ENCODE measurements around the gene PLCH1.

PLCH1 gene

DNA sequence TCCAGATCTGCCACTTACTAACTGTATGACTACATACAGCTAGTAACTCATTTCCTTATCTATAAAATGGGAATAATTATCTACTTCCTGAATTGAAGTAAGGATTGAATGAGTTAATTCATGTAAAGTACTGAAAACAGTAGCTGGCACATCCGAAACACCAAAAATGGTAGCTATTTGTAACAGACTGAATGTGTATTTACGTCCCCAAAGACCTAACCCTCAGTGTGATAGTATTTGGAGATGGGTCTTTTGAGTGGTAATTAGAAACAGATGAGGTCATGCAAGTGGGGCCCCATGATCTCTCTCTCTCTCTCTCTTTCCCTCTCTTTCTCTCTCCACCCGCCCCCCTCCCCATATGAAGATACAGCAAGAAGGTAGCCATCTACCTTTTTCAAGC is 146.2 kb downstream of the PLCH1 start:
- Histone ChIP-seq H3K36me3 (ENCODE audit: control insufficient read depth in 1 of 2, insufficient read depth in 2 of 2, low read depth in 1 of 2, low read length in 2 of 2) (no peaks in the 10 kb centered on the region), H2BK120ac (ENCODE audit: low read depth, low read length) (no peak overlapping the region), H2BK12ac (ENCODE audit: low read length in 2 of 2) (no peak overlapping the region), H3K23ac (ENCODE audit: low read length in 2 of 2) (no peak overlapping the region), H3K27me3 (ENCODE audit: control insufficient read depth in 1 of 2, insufficient read depth in 1 of 2, low read length in 2 of 2) (no peaks in the 10 kb centered on the region), H3K4me3 (ENCODE audit: insufficient read depth in 1 of 2, low read depth in 1 of 2, low read length in 2 of 2) (no peak overlapping the region), H2AFZ (ENCODE audit: low read depth, low read length) (no peak overlapping the region), H3K4ac (ENCODE audit: low read depth in 1 of 2, low read length in 2 of 2) (no peak overlapping the region), H2BK5ac (ENCODE audit: low read depth, low read length, poor library complexity, severe bottlenecking) (no peak overlapping the region), H3K14ac (ENCODE audit: low read length in 2 of 2) (no peak overlapping the region), H4K8ac (ENCODE audit: low read length) (no peak overlapping the region), H4K91ac (ENCODE audit: low read length) (no peak overlapping the region), H3K9me3 (ENCODE audit: control insufficient read depth, low read length) (no peaks in the 10 kb centered on the region), H3K4me1 (ENCODE audit: control insufficient read depth, insufficient read depth, low read depth, low read length) (peaks cover 2% of the 10 kb centered on the region), H3K27ac (ENCODE audit: low read length, poor library complexity, severe bottlenecking) (no peak overlapping the region), H3K79me1 (replicated peaks; ENCODE audit: low read length, poor library complexity, severe bottlenecking) (no peaks in the 10 kb centered on the region), H2BK15ac (ENCODE audit: low read depth, poor library complexity, severe bottlenecking) (no peak overlapping the region), H2AK5ac (ENCODE audit: low read length, severe bottlenecking) (no peak overlapping the region), H3K18ac (ENCODE audit: low read depth in 1 of 2, low read length in 2 of 2) (no peak overlapping the region), H3K9ac (ENCODE audit: low read length) (no peak overlapping the region), H3K4me2 (ENCODE audit: low read length, poor library complexity, severe bottlenecking) (no peak overlapping the region)
- DNase-seq: no peak
- WGBS: 100% methylated on average over 1 of the region's 3 CpGs

DNA sequence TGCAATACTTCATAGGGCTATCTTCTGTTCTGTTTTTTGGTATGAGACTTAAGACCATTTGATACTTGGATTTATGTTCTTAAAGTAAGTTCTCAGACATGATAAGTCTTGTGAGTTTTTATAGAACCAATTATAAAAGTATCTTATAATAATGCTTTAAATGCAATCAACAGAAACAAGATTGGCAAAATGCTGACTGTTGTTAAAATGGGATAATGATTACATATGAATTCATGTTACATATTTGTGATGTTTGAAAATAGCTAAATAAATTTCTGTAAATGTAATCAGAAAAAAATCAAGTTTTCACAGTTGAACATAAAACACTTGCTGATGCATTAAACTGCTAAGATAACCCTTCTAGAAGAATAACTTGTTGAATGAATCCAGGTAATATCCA is 148.3 kb downstream of the PLCH1 start:
- Histone ChIP-seq H3K23ac (ENCODE audit: low read length in 2 of 2) (no peak overlapping the region), H2BK5ac (ENCODE audit: low read depth, low read length, poor library complexity, severe bottlenecking) (no peak overlapping the region)

DNA sequence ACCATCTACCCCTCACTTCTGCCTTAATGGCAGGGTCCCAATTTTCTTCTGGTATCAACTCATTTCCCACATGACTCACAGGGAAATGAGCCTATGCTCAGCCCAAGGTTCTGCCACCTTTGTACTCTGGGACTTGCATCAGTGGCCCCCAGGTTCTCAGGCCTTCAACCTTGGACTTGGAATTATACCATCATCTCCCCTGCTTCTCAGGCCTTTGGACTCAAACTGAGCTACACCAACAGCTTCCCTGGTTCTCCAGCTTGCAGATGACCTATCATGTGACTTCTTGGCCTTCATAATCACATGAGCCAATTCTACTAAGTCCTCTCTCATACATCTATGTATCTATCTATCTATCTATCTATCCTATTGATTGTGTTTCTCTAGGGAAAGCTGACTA is 149.5 kb downstream of the PLCH1 start:
- Histone ChIP-seq H3K27me3 (ENCODE audit: control insufficient read depth in 1 of 2, insufficient read depth in 1 of 2, low read length in 2 of 2) (no peaks in the 10 kb centered on the region), H3K23ac (ENCODE audit: low read length in 2 of 2) (no peak overlapping the region), H3K9me3 (ENCODE audit: control insufficient read depth, low read length) (no peaks in the 10 kb centered on the region), H2BK120ac (ENCODE audit: low read depth, low read length) (no peak overlapping the region), H2AK5ac (ENCODE audit: low read length, severe bottlenecking) (no peak overlapping the region), H3K18ac (ENCODE audit: low read depth in 1 of 2, low read length in 2 of 2) (no peak overlapping the region), H4K8ac (ENCODE audit: low read length) (no peak overlapping the region), H3K4ac (ENCODE audit: low read depth in 1 of 2, low read length in 2 of 2) (no peak overlapping the region), H3K79me1 (replicated peaks; ENCODE audit: low read length, poor library complexity, severe bottlenecking) (no peaks in the 10 kb centered on the region), H3K9ac (ENCODE audit: low read length) (no peak overlapping the region), H3K27ac (ENCODE audit: low read length, poor library complexity, severe bottlenecking) (no peak overlapping the region), H3K4me2 (ENCODE audit: low read length, poor library complexity, severe bottlenecking) (no peak overlapping the region), H3K14ac (ENCODE audit: low read length in 2 of 2) (no peak overlapping the region), H4K91ac (ENCODE audit: low read length) (no peak overlapping the region), H3K4me1 (ENCODE audit: control insufficient read depth, insufficient read depth, low read depth, low read length) (peaks cover 2% of the 10 kb centered on the region), H2BK12ac (ENCODE audit: low read length in 2 of 2) (no peak overlapping the region), H3K4me3 (ENCODE audit: insufficient read depth in 1 of 2, low read depth in 1 of 2, low read length in 2 of 2) (no peak overlapping the region), H2AFZ (ENCODE audit: low read depth, low read length) (no peak overlapping the region), H2BK15ac (ENCODE audit: low read depth, poor library complexity, severe bottlenecking) (no peak overlapping the region), H3K36me3 (ENCODE audit: control insufficient read depth in 1 of 2, insufficient read depth in 2 of 2, low read depth in 1 of 2, low read length in 2 of 2) (no peaks in the 10 kb centered on the region), H2BK5ac (ENCODE audit: low read depth, low read length, poor library complexity, severe bottlenecking) (no peak overlapping the region)
- no peak for DNase-seq

More for the DNA sequence above, 148.3 kb downstream of the PLCH1 start:
- no peak overlapping the region for H2BK15ac ChIP-seq (ENCODE audit: low read depth, poor library complexity, severe bottlenecking)
- no peak overlapping the region for H2AK5ac ChIP-seq (ENCODE audit: low read length, severe bottlenecking)
- no peaks in the 10 kb centered on the region for H3K79me1 ChIP-seq (replicated peaks; ENCODE audit: low read length, poor library complexity, severe bottlenecking)
- H3K27me3 ChIP-seq (ENCODE audit: control insufficient read depth in 1 of 2, insufficient read depth in 1 of 2, low read length in 2 of 2): no peaks in the 10 kb centered on the region
- no peak overlapping the region for H4K8ac ChIP-seq (ENCODE audit: low read length)
- no peaks in the 10 kb centered on the region for H3K36me3 ChIP-seq (ENCODE audit: control insufficient read depth in 1 of 2, insufficient read depth in 2 of 2, low read depth in 1 of 2, low read length in 2 of 2)
- H2BK12ac ChIP-seq (ENCODE audit: low read length in 2 of 2): no peak overlapping the region
- H3K18ac ChIP-seq (ENCODE audit: low read depth in 1 of 2, low read length in 2 of 2): no peak overlapping the region
- no peak for DNase-seq
- H4K91ac ChIP-seq (ENCODE audit: low read length): no peak overlapping the region
- no peak overlapping the region for H2AFZ ChIP-seq (ENCODE audit: low read depth, low read length)
- H3K14ac ChIP-seq (ENCODE audit: low read length in 2 of 2): no peak overlapping the region
- no peak overlapping the region for H3K4ac ChIP-seq (ENCODE audit: low read depth in 1 of 2, low read length in 2 of 2)
- H3K4me1 ChIP-seq (ENCODE audit: control insufficient read depth, insufficient read depth, low read depth, low read length): peaks cover 2% of the 10 kb centered on the region
- H3K27ac ChIP-seq (ENCODE audit: low read length, poor library complexity, severe bottlenecking): no peak overlapping the region
- H3K9ac ChIP-seq (ENCODE audit: low read length): no peak overlapping the region
- H3K9me3 ChIP-seq (ENCODE audit: control insufficient read depth, low read length): no peaks in the 10 kb centered on the region
- H2BK120ac ChIP-seq (ENCODE audit: low read depth, low read length): no peak overlapping the region
- no peak overlapping the region for H3K4me3 ChIP-seq (ENCODE audit: insufficient read depth in 1 of 2, low read depth in 1 of 2, low read length in 2 of 2)
- H3K4me2 ChIP-seq (ENCODE audit: low read length, poor library complexity, severe bottlenecking): no peak overlapping the region

DNA sequence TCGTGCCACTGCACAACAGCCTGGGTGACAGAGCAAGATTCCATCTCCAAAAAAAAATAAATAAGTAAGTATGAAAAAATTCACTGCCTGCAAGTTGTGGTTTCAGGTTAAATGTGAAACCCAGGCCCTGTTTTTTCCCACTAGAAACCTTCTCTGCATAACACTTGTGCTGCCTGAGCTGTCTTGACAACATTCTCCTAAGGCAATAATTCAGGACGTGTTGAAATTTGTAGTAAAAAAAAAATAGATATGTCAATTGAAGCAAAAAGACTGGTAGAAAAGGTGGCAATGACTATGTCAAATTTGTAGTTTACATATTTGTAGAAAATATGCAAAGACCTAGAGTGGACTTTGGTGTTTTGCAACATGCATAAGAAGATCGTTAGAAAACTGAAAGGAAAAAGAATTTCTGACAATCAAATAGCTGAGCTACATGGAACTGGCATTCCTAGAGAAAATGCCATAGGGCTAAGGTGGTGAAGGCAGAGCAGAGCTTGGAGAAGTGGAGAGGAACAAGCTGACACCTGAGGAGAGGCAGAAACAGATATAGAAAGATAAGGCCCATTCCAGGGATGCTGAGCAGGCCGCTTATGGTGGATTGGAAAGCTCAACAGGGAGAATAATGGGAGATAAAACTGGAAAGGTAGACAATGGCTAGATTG is 150.2 kb downstream of the PLCH1 start:
- Histone ChIP-seq H2BK12ac (ENCODE audit: low read length in 2 of 2) (no peak overlapping the region), H3K79me1 (replicated peaks; ENCODE audit: low read length, poor library complexity, severe bottlenecking) (no peaks in the 10 kb centered on the region), H3K36me3 (ENCODE audit: control insufficient read depth in 1 of 2, insufficient read depth in 2 of 2, low read depth in 1 of 2, low read length in 2 of 2) (no peaks in the 10 kb centered on the region), H3K9me3 (ENCODE audit: control insufficient read depth, low read length) (no peaks in the 10 kb centered on the region), H3K27me3 (ENCODE audit: control insufficient read depth in 1 of 2, insufficient read depth in 1 of 2, low read length in 2 of 2) (no peaks in the 10 kb centered on the region), H2AK5ac (ENCODE audit: low read length, severe bottlenecking) (peak overlapping the region; percentile 27), H3K23ac (ENCODE audit: low read length in 2 of 2) (no peak overlapping the region), H3K4me3 (ENCODE audit: insufficient read depth in 1 of 2, low read depth in 1 of 2, low read length in 2 of 2) (no peak overlapping the region), H3K9ac (ENCODE audit: low read length) (no peak overlapping the region), H2AFZ (ENCODE audit: low read depth, low read length) (no peak overlapping the region), H3K4me2 (ENCODE audit: low read length, poor library complexity, severe bottlenecking) (no peak overlapping the region), H2BK5ac (ENCODE audit: low read depth, low read length, poor library complexity, severe bottlenecking) (no peak overlapping the region), H3K4me1 (ENCODE audit: control insufficient read depth, insufficient read depth, low read depth, low read length) (peaks cover 2% of the 10 kb centered on the region), H4K8ac (ENCODE audit: low read length) (no peak overlapping the region), H3K18ac (ENCODE audit: low read depth in 1 of 2, low read length in 2 of 2) (no peak overlapping the region), H3K27ac (ENCODE audit: low read length, poor library complexity, severe bottlenecking) (no peak overlapping the region), H2BK120ac (ENCODE audit: low read depth, low read length) (no peak overlapping the region), H2BK15ac (ENCODE audit: low read depth, poor library complexity, severe bottlenecking) (no peak overlapping the region), H3K4ac (ENCODE audit: low read depth in 1 of 2, low read length in 2 of 2) (no peak overlapping the region), H4K91ac (ENCODE audit: low read length) (no peak overlapping the region), H3K14ac (ENCODE audit: low read length in 2 of 2) (no peak overlapping the region)
- WGBS: 81% methylated on average over 3 of the region's 4 CpGs
- no peak for DNase-seq
